ENCODE results near the gene DNAJC19. TPM values are rescaled to one million over a fixed set of nuclear protein-coding genes. Genes with fewer than 3 reads are reported as not detected.

The DNAJC19 gene
- total and polyA plus RNA-seq, 2 experiments from 2014 or later: 53.8 to 94.9 TPM

GRCh38 chr3:180961552-180961951 lies 28.0 kb downstream of the DNAJC19 start:
- no peak overlapping the region for H2AFZ ChIP-seq
- no peak overlapping the region for H3K27ac ChIP-seq
- WGBS (ENCODE audit: low lambda C conversion rate, missing lambda C conversion rate): 95% methylated on average over 1 of the region's 1 CpG
- no peaks in the 10 kb centered on the region for H3K4me1 ChIP-seq (ENCODE audit: insufficient read depth)
- no peaks in the 10 kb centered on the region for H4K20me1 ChIP-seq (ENCODE audit: insufficient read depth, poor library complexity, severe bottlenecking)
- peaks cover 4% of the 10 kb centered on the region for H3K36me3 ChIP-seq (replicated peaks; ENCODE audit: insufficient read depth, low read depth)
- no peaks in the 10 kb centered on the region for H3K27me3 ChIP-seq
- no peak overlapping the region for H3K4me2 ChIP-seq
- DNase-seq (ENCODE audit: low spot score): no peak
- H3K79me2 ChIP-seq: peaks cover 2% of the 10 kb centered on the region
- no peaks in the 10 kb centered on the region for H3K9me3 ChIP-seq (ENCODE audit: low read depth)
- H3K9me2 ChIP-seq (replicated peaks; ENCODE audit: insufficient read depth): no peaks in the 10 kb centered on the region
- H3K4me3 ChIP-seq: no peak overlapping the region
- TF ChIP-seq, protein P1, sequence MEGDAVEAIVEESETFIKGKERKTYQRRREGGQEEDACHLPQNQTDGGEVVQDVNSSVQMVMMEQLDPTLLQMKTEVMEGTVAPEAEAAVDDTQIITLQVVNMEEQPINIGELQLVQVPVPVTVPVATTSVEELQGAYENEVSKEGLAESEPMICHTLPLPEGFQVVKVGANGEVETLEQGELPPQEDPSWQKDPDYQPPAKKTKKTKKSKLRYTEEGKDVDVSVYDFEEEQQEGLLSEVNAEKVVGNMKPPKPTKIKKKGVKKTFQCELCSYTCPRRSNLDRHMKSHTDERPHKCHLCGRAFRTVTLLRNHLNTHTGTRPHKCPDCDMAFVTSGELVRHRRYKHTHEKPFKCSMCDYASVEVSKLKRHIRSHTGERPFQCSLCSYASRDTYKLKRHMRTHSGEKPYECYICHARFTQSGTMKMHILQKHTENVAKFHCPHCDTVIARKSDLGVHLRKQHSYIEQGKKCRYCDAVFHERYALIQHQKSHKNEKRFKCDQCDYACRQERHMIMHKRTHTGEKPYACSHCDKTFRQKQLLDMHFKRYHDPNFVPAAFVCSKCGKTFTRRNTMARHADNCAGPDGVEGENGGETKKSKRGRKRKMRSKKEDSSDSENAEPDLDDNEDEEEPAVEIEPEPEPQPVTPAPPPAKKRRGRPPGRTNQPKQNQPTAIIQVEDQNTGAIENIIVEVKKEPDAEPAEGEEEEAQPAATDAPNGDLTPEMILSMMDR (IDR thresholded peaks at IDR 0.05; ENCODE audit: poor library complexity): no peak

DNA sequence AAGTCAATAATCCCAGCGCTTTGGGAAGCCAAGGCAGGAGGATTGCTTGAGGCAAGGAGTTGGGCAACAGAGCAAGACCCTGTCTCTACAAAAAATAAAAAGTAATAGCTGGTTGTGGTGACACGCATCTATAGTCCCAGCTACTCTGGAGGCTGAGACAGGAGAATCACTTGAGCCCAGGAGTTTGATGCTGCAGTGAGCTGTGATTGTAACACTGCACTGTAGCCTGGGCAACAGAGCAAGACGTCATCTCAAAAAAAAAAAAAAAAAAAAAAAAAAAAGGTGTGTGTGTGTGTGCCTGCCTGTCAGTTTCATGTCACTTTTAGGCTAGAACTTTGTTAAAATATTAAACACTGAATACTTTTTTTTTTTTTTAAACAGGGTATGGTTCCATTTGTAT lies 28.4 kb downstream of the DNAJC19 start:
- Histone ChIP-seq H3K4me2 (no peak overlapping the region), H3K79me2 (no peaks in the 10 kb centered on the region), H3K4me1 (ENCODE audit: insufficient read depth) (no peaks in the 10 kb centered on the region), H3K36me3 (replicated peaks; ENCODE audit: insufficient read depth, low read depth) (peaks cover 4% of the 10 kb centered on the region), H4K20me1 (ENCODE audit: insufficient read depth, poor library complexity, severe bottlenecking) (no peaks in the 10 kb centered on the region), H3K9me3 (ENCODE audit: low read depth) (no peaks in the 10 kb centered on the region), H2AFZ (no peak overlapping the region), H3K27me3 (no peaks in the 10 kb centered on the region), H3K27ac (no peak overlapping the region), H3K4me3 (no peak overlapping the region), H3K9me2 (replicated peaks; ENCODE audit: insufficient read depth) (no peaks in the 10 kb centered on the region)
- WGBS (ENCODE audit: low lambda C conversion rate, missing lambda C conversion rate): 87% methylated on average over 3 of the region's 3 CpGs
- TF ChIP-seq, protein P1 (IDR thresholded peaks at IDR 0.05; ENCODE audit: poor library complexity): no peak
- TF ChIP-seq EZH2 (IDR thresholded peaks at IDR 0.05; ENCODE audit: borderline replicate concordance): no peak
- TF ChIP-seq EZH2phosphoT487 (IDR thresholded peaks at IDR 0.05; ENCODE audit: low read depth, severe bottlenecking, unreplicated experiment): no peak
- no peak for DNase-seq (ENCODE audit: low spot score)

DNA sequence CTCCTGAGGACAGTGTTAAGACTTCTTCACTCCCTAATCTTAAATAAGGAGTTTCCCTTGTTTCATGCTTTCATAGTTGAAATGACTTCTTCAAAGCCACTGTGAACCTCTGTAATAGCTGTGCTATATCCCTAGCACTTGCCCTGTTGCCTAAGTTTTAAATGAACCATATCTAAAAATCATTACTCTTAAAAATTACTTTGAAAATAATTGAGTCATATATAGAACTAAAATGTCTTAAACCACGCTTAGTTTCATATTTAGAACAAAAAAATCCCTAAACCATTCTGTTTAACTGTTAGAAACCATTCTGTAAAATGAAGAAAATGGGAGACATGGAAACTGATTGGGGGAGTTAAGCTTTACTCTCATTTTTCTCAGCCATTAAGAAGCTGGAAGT lies 29.8 kb downstream of the DNAJC19 start:
- no peak overlapping the region for H3K4me3 ChIP-seq
- H3K27ac ChIP-seq: no peak overlapping the region
- no peaks in the 10 kb centered on the region for H3K27me3 ChIP-seq
- H4K20me1 ChIP-seq (ENCODE audit: insufficient read depth, poor library complexity, severe bottlenecking): no peaks in the 10 kb centered on the region
- H3K4me2 ChIP-seq: no peak overlapping the region
- H3K9me3 ChIP-seq (ENCODE audit: low read depth): no peaks in the 10 kb centered on the region
- peaks cover 4% of the 10 kb centered on the region for H3K36me3 ChIP-seq (replicated peaks; ENCODE audit: insufficient read depth, low read depth)
- H3K79me2 ChIP-seq: no peaks in the 10 kb centered on the region
- TF ChIP-seq, protein P1 (IDR thresholded peaks at IDR 0.05; ENCODE audit: poor library complexity): no peak
- TF ChIP-seq EZH2phosphoT487 (IDR thresholded peaks at IDR 0.05; ENCODE audit: low read depth, severe bottlenecking, unreplicated experiment) (no peak), EZH2 (IDR thresholded peaks at IDR 0.05; ENCODE audit: borderline replicate concordance) (no peak)
- no peak overlapping the region for H2AFZ ChIP-seq
- DNase-seq (ENCODE audit: low spot score): no peak
- 97% methylated on average over 1 of the region's 1 CpG for WGBS (ENCODE audit: low lambda C conversion rate, missing lambda C conversion rate)
- no peaks in the 10 kb centered on the region for H3K9me2 ChIP-seq (replicated peaks; ENCODE audit: insufficient read depth)
- H3K4me1 ChIP-seq (ENCODE audit: insufficient read depth): no peaks in the 10 kb centered on the region
